ENCODE data around the gene CMC4.

Gene CMC4

GRCh38 chrX:155070975-155071693 lies at the start of gene CMC4, which contains the start of the genes BRCC3 and MTCP1:
Gene CMC4 (minus strand): TSS chrX:155071136. CDS start chrX:155064023, 7,113 bp downstream.
Gene BRCC3 (plus strand): TSS chrX:155071508. CDS start chrX:155071528, 20 bp downstream.
Gene MTCP1 (minus strand): TSS chrX:155071136. CDS start chrX:155066010, 5,126 bp downstream.
- DNase-seq = peak; percentile 75

- DNase-seq = no peak
Observed at GRCh38 chrX:155115174-155115819, 44.4 kb upstream of the CMC4 start.

GRCh38 chrX:155113097-155113496 lies 42.2 kb upstream of the CMC4 start:
- DNase-seq = no peak

GRCh38 chrX:155112171-155112570 lies 41.2 kb upstream of the CMC4 start:
- DNase-seq = peak; percentile 0

GRCh38 chrX:155108427-155108826 lies 37.5 kb upstream of the CMC4 start:
- DNase-seq = no peak

GRCh38 chrX:155105919-155106318 lies 35.0 kb upstream of the CMC4 start:
- no peak for DNase-seq

- DNase-seq = peak; percentile 20
Observed at GRCh38 chrX:155094468-155095061, 23.6 kb upstream of the CMC4 start.

GRCh38 chrX:155086961-155087735 lies 16.2 kb upstream of the CMC4 start:
- DNase-seq = no peak

- peak; percentile 15 for DNase-seq
Observed at GRCh38 chrX:155086202-155086840, 15.4 kb upstream of the CMC4 start.

- DNase-seq = peak; percentile 2
Observed at GRCh38 chrX:155071694-155072280, 851 bp upstream of the CMC4 start.

GRCh38 chrX:155070663-155070974 lies 317 bp downstream of the CMC4 start:
- no peak for DNase-seq

- DNase-seq = no peak
Observed at GRCh38 chrX:155070038-155070437, 898 bp downstream of the CMC4 start.

- DNase-seq = no peak
Observed at GRCh38 chrX:155069414-155069813, 1.5 kb downstream of the CMC4 start.

GRCh38 chrX:155068165-155068564 lies 2.8 kb downstream of the CMC4 start:
- DNase-seq = peak; percentile 23

GRCh38 chrX:155065035-155065734 lies 5.8 kb downstream of the CMC4 start:
- DNase-seq = peak; percentile 27

- no peak for DNase-seq
Observed at GRCh38 chrX:155061760-155062159, 9.2 kb downstream of the CMC4 start.

GRCh38 chrX:155056877-155057792 lies 13.8 kb downstream of the CMC4 start:
- DNase-seq = peak; percentile 66

- no peak for DNase-seq
Observed at GRCh38 chrX:155056471-155056870, 14.5 kb downstream of the CMC4 start.

GRCh38 chrX:155055494-155055893 lies 15.4 kb downstream of the CMC4 start:
- no peak for DNase-seq

GRCh38 chrX:155054255-155054654 lies 16.7 kb downstream of the CMC4 start:
- no peak for DNase-seq

- DNase-seq = no peak
Observed at GRCh38 chrX:155053656-155054055, 17.3 kb downstream of the CMC4 start.

Measured in fibroblast of skin of right quadriceps (primary cell).